Stimulated activated CD8-positive, alpha-beta memory T cell treated with anti-CD3 and anti-CD28 coated beads, Interleukin-4, amount 100 ng/mL, for 1 hour (primary cell): Measurements from ENCODE around the gene GARIN5A.

Source experiments
- DNase-seq, 2 donors: peaks; one replicate each; pipeline ENCODE4 v3.0.0-alpha.2; 2020; ENCODE audit warnings: low read depth in 2 of 2, low spot score in 1 of 2

The GARIN5A gene

GRCh38 chr19:50508843-50509190, 32.2 kb upstream of the GARIN5A start:
- DNase-seq, result no peak

DNA sequence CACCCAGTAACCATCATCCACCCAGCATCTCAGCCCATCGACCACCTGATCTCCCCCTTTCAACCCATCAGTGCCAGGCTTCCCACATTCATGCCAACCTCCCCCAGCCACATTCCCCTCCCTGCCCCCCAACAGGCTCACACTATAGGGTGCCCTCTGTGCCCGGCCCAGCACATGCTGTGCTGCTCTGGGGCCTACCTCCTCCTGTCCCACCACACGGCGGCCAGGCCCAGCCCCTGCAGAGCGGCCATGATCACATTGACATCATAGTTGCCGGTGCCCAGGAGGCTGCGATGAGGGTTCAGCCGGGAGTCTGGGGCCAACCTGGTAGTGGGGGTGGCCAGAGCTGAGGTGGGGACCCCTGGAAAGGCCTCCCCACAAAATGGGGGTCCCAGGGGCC, 30.7 kb upstream of the GARIN5A start:
- DNase-seq, result no peak

DNA sequence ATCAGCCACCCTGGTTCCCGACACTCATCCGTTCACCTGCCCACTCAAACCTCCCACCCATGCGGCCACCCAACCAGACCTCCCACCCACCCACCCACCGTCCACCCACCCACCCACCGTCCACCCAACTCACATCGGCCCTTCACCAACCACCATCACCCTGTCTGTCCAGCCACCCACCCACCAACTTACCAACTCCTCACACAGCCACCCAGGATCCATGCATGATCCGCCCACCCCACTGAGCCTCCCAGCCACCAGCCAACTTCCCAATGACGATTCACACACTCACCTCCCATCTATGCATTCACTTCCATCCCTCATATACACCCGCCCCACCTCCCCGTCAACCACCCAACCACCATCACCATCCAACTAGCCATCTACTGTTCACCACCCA, 30.1 kb upstream of the GARIN5A start:
- no peak for DNase-seq

GRCh38 chr19:50505856-50506611, 29.4 kb upstream of the GARIN5A start:
- DNase-seq, result no peak

DNA sequence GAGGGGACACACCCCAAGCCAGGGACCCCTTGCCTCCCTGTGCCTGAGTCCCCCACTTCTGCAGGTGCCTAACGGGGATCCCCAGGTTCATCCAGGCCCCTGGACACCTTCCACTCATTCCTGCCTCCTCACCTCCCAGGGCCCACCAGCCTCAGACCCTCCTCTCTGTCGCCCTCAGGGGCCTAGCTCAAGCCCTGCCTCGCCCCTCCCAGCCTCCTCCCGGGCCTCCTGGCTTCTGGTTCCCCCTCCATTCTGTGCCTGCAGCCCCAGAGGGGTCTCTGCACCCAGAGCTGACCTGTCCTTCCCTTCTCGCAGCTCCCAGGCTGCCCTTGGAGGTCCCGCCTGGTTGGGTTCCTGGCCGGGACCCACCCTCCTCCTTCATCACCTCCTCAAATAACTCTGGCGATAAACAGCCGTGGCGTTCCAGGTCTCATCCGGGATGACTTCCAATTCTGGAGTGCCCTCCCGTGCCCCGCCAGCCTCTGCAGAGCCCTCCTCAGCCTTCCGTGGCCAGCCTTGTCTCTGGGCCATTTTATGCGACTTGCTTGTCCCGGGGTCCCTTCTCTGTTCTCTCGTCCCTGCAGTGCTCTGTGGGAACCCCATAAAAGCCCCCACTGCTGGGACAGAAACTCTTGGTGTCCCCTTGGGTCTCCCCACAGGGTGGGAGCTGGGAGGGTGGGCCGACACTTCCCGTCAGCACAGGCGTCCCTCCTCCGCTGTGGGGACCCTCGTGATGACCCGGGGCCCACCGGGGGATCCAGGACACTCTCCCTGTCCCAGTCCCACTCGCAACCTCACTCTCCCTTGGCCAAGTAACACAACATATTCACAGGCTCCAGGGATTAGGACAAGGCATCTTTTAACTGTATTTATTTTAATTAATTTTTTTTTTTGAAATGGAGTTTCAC, 25.2 kb upstream of the GARIN5A start:
- DNase-seq, result no peak

DNA sequence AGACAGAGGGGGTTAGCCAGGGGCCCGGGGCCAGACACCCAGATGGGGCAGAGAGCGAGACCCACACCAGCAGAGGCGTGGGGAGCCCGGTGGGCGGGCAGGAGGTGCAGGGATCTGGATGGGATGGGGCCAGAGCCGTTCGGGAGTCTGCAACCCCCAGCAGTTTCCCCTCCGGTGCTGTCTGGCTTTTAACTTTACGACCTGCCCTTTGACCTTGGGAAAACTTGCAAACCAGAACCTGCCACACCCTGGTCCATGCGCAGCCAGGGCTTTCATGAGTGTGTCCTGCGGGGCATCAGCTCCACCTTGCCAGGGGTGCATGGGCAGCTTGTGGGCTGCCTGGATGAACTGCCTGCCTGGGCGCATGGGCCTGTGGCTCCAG, 24.5 kb upstream of the GARIN5A start:
- DNase-seq, result no peak

DNA sequence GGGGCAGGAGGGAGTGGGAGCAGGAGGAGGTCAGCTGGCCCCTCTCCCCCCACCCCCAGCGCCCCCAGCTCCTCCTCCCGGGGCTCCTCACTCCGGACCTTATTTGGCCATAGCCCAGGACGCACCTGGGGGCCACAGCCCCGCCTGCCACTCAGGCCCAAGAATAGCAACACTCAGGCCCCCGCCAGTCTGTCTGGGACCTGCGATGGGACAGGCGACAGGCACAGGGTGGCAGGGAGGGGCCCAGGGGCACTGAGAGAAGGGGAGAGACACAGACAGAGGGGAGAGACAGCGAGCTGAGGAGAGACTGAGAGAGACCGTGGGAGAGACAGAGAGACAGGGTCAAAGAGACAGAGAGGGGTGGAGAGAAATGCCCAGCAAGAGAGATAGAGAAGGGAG, 24.1 kb upstream of the GARIN5A start:
- no peak for DNase-seq

DNA sequence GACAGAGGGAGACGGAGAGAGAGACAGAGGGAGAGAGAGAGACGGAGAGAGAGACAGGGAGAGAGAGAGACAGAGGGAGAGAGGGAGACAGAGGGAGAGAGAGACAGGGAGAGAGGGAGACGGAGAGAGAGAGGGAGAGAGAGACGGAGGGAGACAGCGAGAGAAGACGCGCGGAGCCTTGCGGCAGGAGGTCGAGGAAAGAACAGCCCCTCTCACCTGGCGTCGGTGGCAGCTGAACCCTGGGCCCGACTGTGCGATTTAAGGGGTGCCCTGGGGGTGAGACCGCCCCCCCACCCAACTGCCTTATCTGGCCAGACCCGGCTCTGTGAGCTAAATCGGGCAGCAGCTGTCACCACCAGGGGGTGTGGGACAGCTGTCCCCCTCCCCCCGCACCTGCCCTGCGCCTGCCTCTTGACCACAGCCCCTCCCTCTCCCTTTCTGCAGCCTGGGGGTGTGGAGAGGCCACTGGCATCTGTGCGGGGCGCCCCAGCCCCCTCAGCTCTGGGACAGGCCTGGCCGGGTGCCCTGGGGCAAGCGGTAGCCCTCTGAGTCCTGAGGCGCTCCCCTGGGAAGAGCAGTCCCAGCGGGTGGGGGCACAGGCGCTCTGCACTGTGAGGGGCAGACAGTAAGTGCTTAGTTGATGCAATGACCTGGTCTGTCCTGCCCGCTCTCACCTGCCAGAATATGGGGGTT, 23.6 kb upstream of the GARIN5A start:
- DNase-seq, result no peak

DNA sequence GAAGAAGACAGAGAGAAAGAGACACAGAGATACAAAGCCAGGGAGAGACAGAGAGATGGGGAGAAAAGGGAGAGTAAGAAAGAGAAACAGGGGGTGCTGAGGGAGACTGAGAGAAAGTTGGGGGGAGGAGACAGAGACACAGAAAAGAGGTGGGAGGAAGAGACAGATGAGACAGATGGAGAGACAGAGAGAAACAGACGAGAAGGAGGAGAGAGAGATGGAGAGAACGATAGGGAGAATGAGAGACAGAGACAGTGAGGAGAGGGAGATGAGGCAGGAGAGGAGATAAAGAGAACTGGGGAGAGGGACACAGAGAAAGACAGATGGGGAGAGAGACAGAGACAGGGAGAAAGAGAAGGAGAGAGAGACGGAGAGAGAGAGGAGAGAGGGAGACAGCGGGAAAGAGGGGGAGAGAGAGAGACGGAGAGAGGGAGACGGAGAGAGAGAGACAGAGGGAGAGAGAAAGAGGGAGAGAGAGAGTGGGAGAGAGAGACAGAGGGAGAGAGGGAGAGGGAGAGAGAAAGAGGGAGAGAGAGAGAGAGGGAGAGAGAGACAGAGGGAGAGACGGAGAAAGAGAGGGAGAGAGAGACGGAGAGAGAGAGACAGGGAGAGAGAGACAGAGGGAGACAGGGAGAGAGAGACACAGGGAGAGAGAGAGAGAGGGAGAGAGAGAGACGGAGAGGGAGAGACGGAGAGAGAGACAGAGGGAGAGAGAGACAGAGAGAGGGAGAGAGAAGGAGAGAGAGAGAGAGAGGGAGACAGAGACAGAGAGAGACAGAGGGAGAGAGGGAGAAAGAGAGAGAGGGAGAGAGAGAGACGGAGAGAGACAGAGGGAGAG, 21.8 kb upstream of the GARIN5A start:
- DNase-seq, result no peak

DNA sequence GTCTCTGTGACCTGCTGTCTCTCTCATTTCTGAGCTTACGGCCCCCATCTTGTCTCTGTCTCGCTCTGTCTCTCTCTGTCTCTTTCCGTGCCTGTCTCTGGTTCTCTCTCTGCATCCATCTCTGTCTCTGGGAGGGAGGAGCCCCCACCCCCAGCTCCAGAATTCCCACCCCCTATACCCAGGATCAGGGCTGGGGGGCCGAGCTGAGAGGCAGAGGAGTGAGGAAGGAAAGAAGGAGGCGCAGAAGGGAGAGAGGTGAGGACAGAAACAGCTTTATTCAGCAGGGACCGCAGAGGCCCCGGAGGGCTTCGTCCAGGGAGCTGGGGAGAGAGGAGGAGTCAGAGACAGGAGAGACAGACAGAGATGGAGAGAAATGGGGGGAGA, 20.4 kb upstream of the GARIN5A start:
- no peak for DNase-seq

- DNase-seq, result no peak
Observed at GRCh38 chr19:50496189-50497021, 19.8 kb upstream of the GARIN5A start.

- DNase-seq, result no peak
Observed at GRCh38 chr19:50495020-50495531, 18.4 kb upstream of the GARIN5A start.

DNA sequence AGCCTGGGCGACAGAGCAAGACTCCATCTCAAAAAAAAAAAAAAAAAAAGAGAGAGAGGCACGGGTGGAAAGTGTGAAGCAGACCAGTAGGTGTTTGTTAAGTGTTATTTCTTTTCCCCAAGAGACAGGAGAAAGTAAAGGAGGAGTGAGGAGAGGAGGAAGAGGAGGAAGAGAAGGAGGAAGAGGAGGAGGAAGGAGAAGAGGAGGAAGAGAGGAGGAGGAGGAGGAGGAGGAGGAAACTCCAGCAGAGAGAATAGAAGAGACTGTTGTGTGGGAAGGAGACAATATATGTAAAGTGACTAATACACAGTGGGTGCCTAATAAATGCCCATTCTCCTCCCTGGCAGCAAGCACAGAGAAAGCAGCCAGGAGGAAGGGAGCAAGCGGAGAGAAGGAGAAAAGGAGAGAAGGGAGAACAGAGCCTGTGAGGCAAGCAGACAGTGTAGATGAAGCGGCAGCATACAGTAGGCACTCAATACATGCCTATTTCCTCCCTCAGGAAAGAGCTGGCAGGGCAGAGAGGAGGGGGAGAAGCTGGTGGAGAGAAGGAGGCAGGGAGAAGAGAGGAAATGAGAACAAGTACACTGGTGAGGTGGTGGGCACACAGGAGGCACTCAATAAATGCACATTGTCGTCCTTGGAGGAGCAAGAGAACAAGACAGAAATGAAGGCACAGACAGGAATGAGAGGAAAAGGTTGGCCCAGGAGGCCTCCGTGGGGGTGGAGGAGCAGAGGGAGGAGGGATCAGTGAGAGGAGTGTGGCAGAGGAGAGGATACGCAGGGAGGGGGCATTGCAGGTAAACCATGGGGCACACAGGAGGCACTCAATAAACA, 17.8 kb upstream of the GARIN5A start:
- no peak for DNase-seq

DNA sequence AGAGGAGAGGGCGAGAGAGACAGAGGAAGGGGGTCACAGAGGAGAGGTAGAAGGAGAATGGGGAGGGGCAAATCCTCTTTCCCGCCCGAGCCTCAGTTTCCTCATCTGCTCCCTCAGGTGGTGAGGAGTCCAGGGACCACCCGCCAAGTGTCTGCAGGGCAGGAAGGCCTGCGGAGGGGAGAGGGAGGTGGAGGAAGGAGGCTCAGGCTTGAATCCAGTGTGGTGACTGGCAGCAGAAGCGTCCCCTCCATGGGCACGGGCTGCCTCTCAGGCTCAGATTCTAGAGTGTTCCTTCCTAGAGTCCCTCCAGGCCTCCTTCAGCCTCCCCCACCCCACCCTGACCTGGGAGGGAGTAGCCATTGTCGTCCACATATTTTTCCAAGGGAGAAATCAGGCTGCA, 16.5 kb upstream of the GARIN5A start:
- DNase-seq, result no peak

DNA sequence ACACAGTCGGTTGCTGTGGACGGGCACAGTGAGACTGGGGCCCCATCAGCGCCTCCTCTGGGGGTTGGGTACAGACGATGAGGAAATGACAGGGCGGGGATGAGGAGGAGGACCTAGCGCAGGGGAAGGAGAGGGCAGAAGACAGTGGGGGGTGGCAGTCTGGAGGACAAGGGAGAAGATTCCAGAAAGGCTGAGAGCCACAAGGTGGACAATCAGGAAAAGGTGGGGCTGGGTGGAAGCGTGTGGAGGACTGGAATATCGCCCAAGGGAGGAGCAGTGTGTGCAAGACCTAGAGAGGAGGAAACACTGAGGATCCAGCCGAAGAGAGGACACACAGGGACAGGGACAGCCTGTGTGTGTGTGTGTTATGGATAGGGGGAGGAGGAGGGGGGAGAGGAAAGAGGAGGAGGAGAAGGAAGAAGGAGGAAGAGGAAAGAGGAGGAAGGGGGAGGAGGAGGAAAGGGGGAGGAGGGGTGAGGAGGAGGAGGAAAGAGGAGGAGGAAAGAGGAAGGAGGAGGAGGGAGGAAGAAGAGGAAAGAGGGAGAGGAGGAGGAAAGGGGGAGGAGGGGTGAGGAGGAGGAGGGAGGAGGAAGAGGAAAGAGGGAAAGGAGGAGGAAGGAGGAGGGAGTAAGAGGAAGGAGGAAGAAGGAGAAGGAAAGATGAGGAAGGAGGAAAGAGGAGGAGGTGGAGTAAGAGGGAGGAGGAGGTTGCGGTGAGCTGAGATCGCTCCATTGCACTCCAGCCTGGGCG, 15.8 kb upstream of the GARIN5A start:
- DNase-seq, result no peak

GRCh38 chr19:50490991-50491472, 14.4 kb upstream of the GARIN5A start:
- DNase-seq, result no peak

DNA sequence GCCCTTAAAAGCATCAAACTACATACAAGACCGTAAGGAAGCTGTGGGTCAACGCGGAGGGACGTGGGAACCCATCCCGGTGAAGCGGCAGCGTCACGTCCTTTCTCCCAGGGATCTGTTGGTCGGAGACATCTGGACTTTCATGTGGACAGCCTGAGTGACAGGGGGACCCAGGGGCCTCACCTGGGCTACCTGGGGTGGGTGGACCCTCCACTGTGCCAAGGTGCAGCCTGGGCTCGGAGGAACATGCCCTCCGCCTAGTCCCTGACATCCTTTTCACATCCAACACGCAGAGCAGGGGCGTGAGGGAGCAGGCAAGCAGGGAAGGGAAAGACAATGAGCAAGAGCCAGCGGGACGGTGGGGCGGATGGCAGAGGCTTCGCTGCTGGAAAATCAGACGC, 13.8 kb upstream of the GARIN5A start:
- DNase-seq, result no peak

DNA sequence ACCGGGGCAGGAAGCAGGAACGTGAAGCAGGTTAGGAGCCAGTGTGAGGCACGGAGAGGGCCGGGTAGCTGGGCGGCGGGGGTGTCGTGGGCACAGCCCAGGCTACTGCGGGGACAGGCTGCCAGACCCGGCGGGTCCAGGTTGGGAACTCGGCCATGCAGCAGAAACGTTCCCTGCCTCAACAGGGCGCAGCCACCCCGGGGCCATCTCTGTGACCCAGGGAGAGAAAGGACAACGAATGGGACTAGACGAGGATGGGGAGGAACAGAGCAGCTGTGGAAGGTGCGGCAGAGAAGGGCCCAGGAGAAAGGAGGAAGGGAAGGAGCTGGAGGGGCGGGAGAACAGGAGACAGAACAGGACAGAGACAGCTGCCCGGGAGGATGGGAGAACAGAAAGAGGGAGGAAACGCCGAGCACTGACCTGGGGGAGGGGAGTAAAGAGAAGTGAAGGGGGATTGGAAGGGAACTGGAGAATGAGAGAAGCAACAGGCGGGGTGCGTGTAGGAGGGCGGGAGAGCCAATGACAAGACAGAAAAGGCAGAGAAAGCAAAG, 12.9 kb upstream of the GARIN5A start:
- no peak for DNase-seq
